BLaER1 (cell line): ENCODE measurements around the gene CLIC1.

ENCODE experiments used
- H3K27ac ChIP-seq: shearing (Covaris generic); formaldehyde crosslinking; 2 replicates; pipeline ENCODE4 v1.8.1; 2022
- H3K27me3 ChIP-seq: shearing (Covaris generic); formaldehyde crosslinking; 2 replicates; pipeline ENCODE4 v1.8.1; 2022
- H3K36me3 ChIP-seq: shearing (Covaris generic); formaldehyde crosslinking; 2 replicates; pipeline ENCODE4 v1.8.1; 2022
- H3K4me1 ChIP-seq: shearing (Covaris generic); formaldehyde crosslinking; 2 replicates; pipeline ENCODE4 v1.8.1; 2022
- H3K4me2 ChIP-seq: shearing (Covaris generic); formaldehyde crosslinking; 2 replicates; pipeline ENCODE4 v1.8.1; 2022
- H3K4me3 ChIP-seq: shearing (Covaris generic); formaldehyde crosslinking; 2 replicates; pipeline ENCODE4 v1.8.1; 2022
- H3K9ac ChIP-seq: shearing (Covaris generic); formaldehyde crosslinking; 2 replicates; pipeline ENCODE4 v1.8.1; 2022
- H3K9me3 ChIP-seq: shearing (Covaris generic); formaldehyde crosslinking; 2 replicates; pipeline ENCODE4 v1.8.1; 2022
- H4K20me1 ChIP-seq: shearing (Covaris generic); formaldehyde crosslinking; 2 replicates; pipeline ENCODE4 v1.8.1; 2022
- Cebpa-rat ChIP-seq: shearing (Covaris generic); IDR thresholded peaks from 2 replicates; pipeline ENCODE4 v1.8.1; 2022

Gene CLIC1

DNA sequence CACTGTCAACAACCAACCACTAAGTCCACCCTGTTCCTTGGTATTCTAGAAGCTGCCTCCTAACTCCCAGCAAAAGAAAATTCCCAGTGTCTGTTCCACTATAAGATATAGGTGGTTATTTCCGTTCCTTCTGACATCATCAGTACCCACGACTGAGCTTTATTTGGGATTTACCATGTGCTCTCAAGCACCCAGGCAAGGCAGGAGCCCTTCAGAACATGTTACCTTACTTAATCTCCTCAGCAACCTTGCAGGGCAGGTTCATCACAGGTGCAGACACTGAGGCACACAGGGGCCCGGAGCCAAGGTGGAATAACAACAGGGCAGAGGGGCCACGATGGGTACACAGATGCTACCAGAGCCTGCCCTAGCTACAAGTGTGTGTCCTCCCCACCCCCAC lies 44.0 kb downstream of the CLIC1 start:
- H3K27ac ChIP-seq, result no peak overlapping the region
- TF ChIP-seq Cebpa-rat, result no peak
- 0 out of 2 replicates have a peak, but pooled peaks cover 3% of the 10 kb centered on the region for H3K4me1 ChIP-seq
- no peaks in the 10 kb centered on the region for H3K9me3 ChIP-seq
- H3K9ac ChIP-seq, result no peak overlapping the region
- no peaks in the 10 kb centered on the region for H3K27me3 ChIP-seq
- H4K20me1 ChIP-seq, result peaks cover 5% of the 10 kb centered on the region; the same call in 1 of the 2 replicates
- H3K4me2 ChIP-seq, result no peak overlapping the region
- no peak overlapping the region for H3K4me3 ChIP-seq
- peaks cover 99% of the 10 kb centered on the region for H3K36me3 ChIP-seq

DNA sequence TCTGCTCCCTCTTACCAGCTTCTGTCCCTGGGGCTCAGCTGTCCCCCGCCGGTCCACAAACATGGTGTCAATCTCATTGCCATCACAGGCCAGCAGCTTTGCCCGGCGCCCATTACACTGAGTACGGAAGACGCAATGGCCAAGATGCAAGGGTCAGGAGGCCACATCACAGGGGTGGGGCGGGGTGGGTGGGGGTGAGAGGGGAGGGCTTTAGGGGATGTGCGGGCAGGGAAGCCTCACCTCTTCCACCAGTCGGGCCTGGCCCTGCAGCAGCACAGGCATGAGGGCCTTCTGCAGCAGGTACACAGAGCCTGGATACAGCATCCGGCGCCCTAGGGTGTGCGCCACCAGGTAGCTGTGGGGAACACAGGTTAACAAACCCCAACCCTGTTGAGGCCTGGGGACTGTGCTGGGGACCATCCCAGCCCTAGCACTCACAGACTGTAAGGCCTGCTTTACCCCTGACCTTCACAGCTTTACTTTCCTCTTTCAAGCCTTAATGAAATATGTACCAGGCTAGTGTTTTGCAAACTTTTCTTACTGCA lies 44.7 kb downstream of the CLIC1 start:
- Histone ChIP-seq H3K27me3 (no peaks in the 10 kb centered on the region), H4K20me1 (no peaks in the 10 kb centered on the region), H3K9ac (no peak overlapping the region), H3K9me3 (no peaks in the 10 kb centered on the region), H3K4me3 (no peak overlapping the region), H3K36me3 (peaks cover 99% of the 10 kb centered on the region), H3K27ac (no peak overlapping the region), H3K4me1 (0 out of 2 replicates have a peak, but pooled peaks cover 3% of the 10 kb centered on the region), H3K4me2 (no peak overlapping the region)
- no peak for TF ChIP-seq Cebpa-rat

DNA sequence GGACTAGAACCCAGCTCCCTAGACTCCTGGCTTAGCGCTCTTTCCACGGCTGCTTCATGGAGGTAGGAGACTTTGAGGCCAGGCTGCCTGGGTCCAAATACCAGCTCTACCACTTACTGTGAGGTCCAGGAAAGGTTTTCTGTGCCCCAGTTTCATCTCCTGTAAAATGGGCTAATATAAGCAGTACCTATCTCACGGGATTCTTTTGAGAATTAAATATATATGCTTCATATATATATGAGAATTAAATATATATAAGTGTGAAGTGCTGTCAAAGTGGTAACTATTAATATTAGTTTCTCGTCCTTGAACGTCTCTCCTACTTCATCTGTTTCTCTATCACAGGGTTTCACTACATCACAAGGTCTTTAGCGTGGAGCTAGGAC lies 45.3 kb downstream of the CLIC1 start:
- Histone ChIP-seq H3K9me3 (no peaks in the 10 kb centered on the region), H3K4me2 (no peak overlapping the region), H3K9ac (no peak overlapping the region), H3K27ac (no peak overlapping the region), H3K4me1 (0 out of 2 replicates have a peak, but pooled peaks cover 3% of the 10 kb centered on the region), H3K36me3 (peaks cover 99% of the 10 kb centered on the region), H4K20me1 (no peaks in the 10 kb centered on the region), H3K4me3 (no peak overlapping the region), H3K27me3 (no peaks in the 10 kb centered on the region)
- TF ChIP-seq Cebpa-rat, result no peak

DNA sequence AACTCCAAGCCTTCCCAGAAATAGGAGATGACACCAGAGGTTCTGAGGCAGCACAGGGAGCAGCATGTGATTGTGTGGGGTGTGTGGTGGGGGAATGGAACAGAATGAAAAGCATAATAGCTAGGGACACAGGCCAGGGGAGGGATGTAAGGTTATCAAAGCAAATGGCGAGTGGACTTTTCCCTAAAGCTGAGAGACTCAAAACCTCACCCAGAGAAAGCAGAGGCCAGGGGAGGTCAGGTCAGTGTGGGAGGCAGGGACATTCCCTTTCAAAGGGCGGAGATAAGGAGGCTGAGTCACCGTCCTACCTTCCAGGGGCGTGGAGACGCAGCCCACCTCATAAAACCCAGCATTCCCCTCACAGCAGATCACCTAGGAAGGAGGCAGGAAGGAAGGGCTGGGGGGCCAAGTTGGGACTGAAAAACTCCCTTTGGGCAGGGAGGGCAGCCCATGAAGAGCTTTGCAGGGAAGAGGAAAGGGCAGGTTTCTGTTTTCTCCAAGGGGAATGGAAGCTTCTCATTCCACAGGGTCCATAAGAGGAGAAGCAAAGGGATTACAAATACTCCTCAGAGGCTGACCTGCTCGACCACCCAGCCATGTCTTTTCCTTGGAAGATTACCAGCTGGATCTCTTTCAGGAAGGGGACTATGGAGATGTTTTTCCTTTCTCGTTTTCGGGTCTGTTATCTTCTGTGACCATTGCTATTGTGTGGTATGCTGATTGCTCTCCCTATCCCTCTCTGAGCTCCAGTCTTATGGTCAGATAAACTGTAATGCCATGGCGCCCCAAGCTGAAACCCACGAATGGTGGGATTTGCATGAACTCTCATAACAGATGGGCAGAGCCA lies 45.9 kb downstream of the CLIC1 start:
- no peaks in the 10 kb centered on the region for H3K27me3 ChIP-seq
- 0 out of 2 replicates have a peak, but pooled peaks cover 3% of the 10 kb centered on the region for H3K4me1 ChIP-seq
- peaks cover 99% of the 10 kb centered on the region for H3K36me3 ChIP-seq
- H3K4me2 ChIP-seq, result no peak overlapping the region
- no peaks in the 10 kb centered on the region for H4K20me1 ChIP-seq
- H3K27ac ChIP-seq, result no peak overlapping the region
- no peak overlapping the region for H3K4me3 ChIP-seq
- TF ChIP-seq Cebpa-rat, result no peak
- no peaks in the 10 kb centered on the region for H3K9me3 ChIP-seq
- H3K9ac ChIP-seq, result no peak overlapping the region

DNA sequence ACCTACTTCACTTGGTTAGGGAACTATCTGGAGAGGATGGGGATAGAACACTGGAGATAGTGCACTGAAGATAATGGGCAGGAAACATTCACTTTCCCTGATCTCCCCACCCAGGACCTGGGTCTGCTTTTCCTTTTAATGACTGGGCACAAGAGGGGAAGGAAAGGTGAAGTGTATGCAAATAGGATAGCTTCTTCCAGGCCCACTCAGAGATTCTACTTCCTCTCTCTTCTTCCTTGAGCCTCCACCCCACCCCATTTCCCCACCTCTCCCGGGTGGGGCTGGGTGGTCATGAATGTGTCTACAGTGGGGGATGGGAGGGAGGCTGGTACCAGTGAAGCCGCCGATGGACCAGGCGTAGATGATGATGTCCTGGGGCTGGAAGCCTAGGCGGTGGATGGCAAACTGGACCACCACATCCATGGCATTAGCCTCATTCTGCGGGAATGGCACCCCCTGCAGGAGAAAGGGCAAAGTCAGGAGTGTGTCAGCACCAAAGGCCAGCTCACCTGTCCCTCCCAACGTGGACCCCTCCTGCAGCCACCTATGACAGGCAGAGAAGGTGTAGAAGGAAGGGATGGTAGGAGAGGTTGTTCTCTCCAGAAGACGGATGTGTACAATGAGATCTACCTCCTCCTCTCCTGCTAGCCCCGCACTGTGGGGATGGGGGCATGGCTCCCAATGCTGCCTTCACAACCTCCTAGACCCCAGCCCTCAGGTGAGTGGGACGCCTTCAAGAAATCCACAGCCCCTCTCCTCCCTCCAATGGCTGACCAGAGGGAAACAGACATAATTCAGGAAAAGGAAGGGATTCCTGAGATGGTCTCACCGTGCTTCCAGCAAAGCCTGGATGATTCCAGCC lies 46.9 kb downstream of the CLIC1 start:
- Histone ChIP-seq H3K4me2 (no peak overlapping the region), H3K4me1 (0 out of 2 replicates have a peak, but pooled peaks cover 3% of the 10 kb centered on the region), H4K20me1 (no peaks in the 10 kb centered on the region), H3K4me3 (no peak overlapping the region), H3K9ac (no peak overlapping the region), H3K36me3 (peaks cover 97% of the 10 kb centered on the region), H3K27me3 (no peaks in the 10 kb centered on the region), H3K9me3 (no peaks in the 10 kb centered on the region), H3K27ac (no peak overlapping the region)
- TF ChIP-seq Cebpa-rat, result no peak

DNA sequence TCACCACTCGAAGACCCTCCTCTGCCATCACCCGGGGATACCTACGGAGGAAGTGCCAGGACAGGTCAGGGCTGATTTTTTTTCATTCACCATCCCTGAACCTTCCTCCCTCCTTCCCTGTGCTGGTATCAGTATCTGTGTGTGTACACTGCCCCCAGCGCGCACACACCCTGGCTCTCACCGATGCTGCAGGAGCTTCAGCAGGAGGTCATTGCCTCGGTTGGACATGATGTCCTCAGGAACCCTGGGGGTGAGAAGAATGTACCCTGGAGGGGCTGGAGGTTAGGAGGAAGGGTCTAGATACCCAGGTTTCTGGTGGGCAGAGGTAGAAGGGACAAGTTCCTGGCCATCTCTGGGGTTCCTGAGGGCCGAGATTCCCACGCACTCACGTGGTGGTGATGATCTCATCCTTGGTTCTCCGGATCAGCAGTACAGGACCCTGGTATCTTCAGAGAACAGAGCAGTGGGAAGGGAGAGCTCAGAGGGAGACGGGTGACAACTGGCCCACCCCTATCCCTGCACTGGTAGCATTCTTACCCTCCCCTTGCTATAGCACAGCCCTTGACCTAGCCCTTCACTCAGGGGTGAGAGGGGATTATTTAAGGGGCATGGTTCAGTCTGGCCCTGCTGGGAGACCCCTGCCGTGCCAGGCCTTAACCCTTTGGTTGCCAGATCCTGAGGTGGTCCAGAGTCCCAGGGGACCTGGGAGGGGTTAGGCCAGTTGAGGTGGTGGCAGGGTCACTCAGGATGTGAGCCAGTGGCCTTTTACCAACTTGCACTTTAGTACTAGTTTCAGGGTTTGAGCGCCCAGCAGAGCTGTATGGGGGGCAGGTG lies 48.3 kb downstream of the CLIC1 start:
- H4K20me1 ChIP-seq, result no peaks in the 10 kb centered on the region
- 0 out of 2 replicates have a peak, but pooled peaks cover 3% of the 10 kb centered on the region for H3K4me1 ChIP-seq
- H3K4me2 ChIP-seq, result no peak overlapping the region
- H3K9me3 ChIP-seq, result no peaks in the 10 kb centered on the region
- no peak for TF ChIP-seq Cebpa-rat
- no peak overlapping the region for H3K4me3 ChIP-seq
- no peak overlapping the region for H3K27ac ChIP-seq
- H3K36me3 ChIP-seq, result peaks cover 97% of the 10 kb centered on the region
- H3K27me3 ChIP-seq, result no peaks in the 10 kb centered on the region
- H3K9ac ChIP-seq, result no peak overlapping the region

DNA sequence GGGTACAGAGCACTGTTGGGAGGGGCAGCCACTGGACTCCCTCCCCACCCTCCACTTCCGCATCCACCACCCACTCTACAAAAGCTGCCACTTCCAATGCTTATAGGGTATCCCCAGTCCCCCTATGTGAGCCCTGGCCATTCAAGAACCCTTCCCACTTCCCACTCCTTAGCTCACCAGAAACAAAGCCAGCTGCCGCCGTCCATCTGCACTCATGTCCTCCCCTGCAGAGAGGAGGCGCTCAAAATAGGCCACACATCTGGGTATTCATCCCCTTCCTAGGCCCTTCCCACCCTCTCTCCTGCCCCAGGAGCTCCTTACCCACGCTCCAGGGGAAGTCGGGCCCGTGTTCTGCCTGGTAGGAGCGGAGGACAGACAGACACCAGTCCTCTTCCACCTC lies 49.0 kb downstream of the CLIC1 start:
- H3K9me3 ChIP-seq, result no peaks in the 10 kb centered on the region
- TF ChIP-seq Cebpa-rat, result no peak
- H3K27me3 ChIP-seq, result no peaks in the 10 kb centered on the region
- H4K20me1 ChIP-seq, result no peaks in the 10 kb centered on the region
- no peak overlapping the region for H3K27ac ChIP-seq
- peaks cover 8% of the 10 kb centered on the region for H3K4me1 ChIP-seq
- no peak overlapping the region for H3K4me3 ChIP-seq
- H3K4me2 ChIP-seq, result no peak overlapping the region
- H3K9ac ChIP-seq, result no peak overlapping the region
- peaks cover 91% of the 10 kb centered on the region for H3K36me3 ChIP-seq

DNA sequence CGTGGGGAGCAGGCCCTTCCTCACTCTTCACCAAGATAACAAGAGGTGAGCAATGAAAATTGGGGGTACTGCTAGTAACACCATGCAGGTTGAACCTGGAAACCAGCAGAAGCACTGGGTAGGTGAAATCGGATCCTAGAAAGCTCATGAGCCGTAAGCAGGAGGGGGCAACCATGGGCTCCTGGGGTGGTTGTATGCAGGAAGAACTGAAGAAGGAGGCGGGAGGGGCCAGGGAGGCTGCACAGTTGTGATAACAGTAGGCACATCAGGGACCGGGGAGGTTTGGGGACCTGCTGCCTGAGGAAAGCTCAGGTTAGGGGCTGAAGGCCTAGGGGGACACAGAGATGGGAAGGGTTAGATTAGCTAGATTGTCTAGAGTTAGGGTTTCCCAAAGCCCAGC lies 49.8 kb downstream of the CLIC1 start:
- no peak for TF ChIP-seq Cebpa-rat
- Histone ChIP-seq H3K27ac (no peak overlapping the region), H3K4me3 (no peak overlapping the region), H3K4me2 (no peak overlapping the region), H3K4me1 (peaks cover 17% of the 10 kb centered on the region), H3K9me3 (no peaks in the 10 kb centered on the region), H3K27me3 (no peaks in the 10 kb centered on the region), H4K20me1 (peaks cover 6% of the 10 kb centered on the region; the same call in 1 of the 2 replicates), H3K9ac (no peak overlapping the region), H3K36me3 (peaks cover 83% of the 10 kb centered on the region)

DNA sequence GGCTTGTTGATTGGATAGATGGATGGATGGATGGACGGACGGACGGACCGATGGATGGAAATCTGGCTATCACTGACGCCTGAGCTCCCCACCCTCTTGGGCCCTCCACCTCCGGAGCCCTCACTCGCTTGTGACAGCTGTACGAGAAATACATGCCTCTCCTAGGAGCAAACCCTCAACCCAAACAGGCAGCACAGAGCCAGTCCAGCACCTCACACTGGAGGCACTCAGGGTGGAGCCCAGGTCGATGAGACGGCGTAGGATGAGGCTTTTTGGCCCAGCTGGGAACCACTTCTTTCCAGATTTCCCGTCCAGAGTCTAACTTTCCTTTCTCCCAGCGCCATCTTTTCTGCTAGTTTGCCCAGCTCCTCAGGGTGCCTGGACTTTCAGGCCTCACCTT lies 52.7 kb downstream of the CLIC1 start:
- Histone ChIP-seq H3K4me1 (peaks cover 43% of the 10 kb centered on the region), H3K9ac (no peak overlapping the region), H3K27ac (no peak overlapping the region), H4K20me1 (peaks cover 26% of the 10 kb centered on the region), H3K4me2 (no peak overlapping the region), H3K9me3 (no peaks in the 10 kb centered on the region), H3K36me3 (peaks cover 54% of the 10 kb centered on the region), H3K27me3 (no peaks in the 10 kb centered on the region), H3K4me3 (no peak overlapping the region)
- TF ChIP-seq Cebpa-rat, result no peak
